ENCODE data around the gene SLC38A1.

The SLC38A1 gene

GRCh38 chr12:46174061-46174662 lies 94.7 kb downstream of the SLC38A1 start:
- in situ Hi-C loops (cut with MboI; ENCODE audit: low sequenced_read_pairs) = loop anchor here (25.0 kb wide), 1 partner anchor 488 kb away; no protein-coding TSS in a partner anchor

- in situ Hi-C loops (cut with MboI; ENCODE audit: low sequenced_read_pairs) = loop anchor here (25.0 kb wide), 1 partner anchor 494 kb away; no protein-coding TSS in a partner anchor
Measured at GRCh38 chr12:46168426-46168825, 100.4 kb downstream of the SLC38A1 start.

- in situ Hi-C loops (cut with MboI; ENCODE audit: low sequenced_read_pairs) = loop anchor here (25.0 kb wide), 1 partner anchor 495 kb away; no protein-coding TSS in a partner anchor
Measured at GRCh38 chr12:46167412-46167811, 101.4 kb downstream of the SLC38A1 start.

DNA sequence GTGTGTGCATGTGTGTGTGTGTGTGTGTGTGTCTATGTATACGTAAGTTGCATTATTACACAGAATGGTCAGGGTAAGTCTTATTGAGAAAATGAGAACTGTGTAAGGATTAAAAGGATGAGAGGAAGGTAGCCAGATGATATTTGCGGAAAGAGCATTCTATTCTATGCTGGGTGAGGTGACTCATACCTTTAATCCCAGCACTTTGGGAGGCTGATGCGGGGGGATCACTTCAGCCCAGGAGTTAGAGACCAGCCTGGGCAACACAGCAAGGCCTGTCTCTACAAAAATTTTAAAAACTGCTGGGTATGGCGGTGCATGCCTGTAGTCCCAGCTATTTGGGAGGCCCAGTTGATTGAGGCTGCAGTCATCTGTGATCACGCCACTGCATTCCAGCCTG lies 103.7 kb downstream of the SLC38A1 start:
- in situ Hi-C loops (cut with MboI; ENCODE audit: low sequenced_read_pairs) = loop anchor here (25.0 kb wide), 1 partner anchor 497 kb away; no protein-coding TSS in a partner anchor

GRCh38 chr12:46164186-46164761 lies 104.6 kb downstream of the SLC38A1 start:
- in situ Hi-C loops (cut with MboI; ENCODE audit: low sequenced_read_pairs) = loop anchor here (25.0 kb wide), 1 partner anchor 498 kb away; no protein-coding TSS in a partner anchor

DNA sequence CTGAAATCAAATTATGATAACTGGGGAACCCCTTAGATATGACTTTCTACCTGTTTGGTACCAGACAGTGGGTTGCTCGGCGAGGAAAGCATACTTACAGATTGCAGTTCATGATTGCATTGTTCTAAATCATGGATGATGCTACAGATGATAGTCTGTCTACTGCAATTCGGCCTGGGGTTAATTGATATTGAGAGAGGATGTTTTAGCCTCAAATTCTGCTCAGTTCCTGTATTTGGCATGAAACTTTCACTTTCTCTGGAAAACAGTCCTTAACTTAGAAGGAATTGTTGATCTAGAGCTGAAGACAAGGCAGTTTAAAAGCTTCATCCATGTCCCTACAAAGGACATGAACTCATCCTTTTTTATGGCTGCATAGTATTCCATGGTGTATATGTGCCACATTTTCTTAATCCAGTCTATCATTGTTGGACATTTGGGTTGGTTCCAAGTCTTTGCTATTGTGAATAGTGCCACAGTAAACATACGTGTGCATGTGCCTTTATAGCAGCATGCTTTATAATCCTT lies 106.2 kb downstream of the SLC38A1 start:
- in situ Hi-C loops (cut with MboI; ENCODE audit: low sequenced_read_pairs) = loop anchor here (25.0 kb wide), 1 partner anchor 500 kb away; no protein-coding TSS in a partner anchor

DNA sequence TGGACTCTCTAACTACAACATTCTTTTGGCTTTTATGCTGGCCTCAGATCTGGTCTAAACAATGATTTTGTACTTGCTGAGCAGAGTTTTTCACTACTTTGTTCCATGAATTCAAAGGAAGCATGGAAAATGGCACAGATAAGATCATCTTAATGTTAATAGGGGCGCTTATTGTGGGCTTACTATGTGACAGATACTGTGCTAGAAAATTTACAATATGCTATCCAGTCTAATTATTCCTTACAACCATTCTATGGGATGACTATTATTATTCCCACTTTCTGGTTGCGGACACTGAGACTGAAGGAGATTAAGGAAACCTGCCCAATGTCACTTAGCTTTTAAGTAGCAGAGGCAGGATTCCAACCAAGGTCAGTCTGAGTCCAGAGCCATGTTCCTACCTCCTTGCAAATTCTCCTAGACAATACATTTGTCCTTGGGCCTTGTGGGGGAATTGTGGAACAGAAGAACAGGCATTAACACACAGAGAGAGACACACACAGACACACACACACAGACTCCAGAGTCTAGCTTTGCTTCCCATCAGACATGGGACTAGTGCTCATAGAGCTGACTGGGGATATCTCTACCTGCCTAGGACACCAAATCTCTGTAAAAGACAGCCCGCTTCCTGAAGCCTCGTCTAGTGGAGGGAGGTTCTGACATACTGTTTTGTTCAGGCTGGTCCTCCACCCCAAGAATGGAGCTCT lies 107.7 kb downstream of the SLC38A1 start:
- in situ Hi-C loops (cut with MboI; ENCODE audit: low sequenced_read_pairs) = loop anchor here (25.0 kb wide), 1 partner anchor 501 kb away; no protein-coding TSS in a partner anchor

DNA sequence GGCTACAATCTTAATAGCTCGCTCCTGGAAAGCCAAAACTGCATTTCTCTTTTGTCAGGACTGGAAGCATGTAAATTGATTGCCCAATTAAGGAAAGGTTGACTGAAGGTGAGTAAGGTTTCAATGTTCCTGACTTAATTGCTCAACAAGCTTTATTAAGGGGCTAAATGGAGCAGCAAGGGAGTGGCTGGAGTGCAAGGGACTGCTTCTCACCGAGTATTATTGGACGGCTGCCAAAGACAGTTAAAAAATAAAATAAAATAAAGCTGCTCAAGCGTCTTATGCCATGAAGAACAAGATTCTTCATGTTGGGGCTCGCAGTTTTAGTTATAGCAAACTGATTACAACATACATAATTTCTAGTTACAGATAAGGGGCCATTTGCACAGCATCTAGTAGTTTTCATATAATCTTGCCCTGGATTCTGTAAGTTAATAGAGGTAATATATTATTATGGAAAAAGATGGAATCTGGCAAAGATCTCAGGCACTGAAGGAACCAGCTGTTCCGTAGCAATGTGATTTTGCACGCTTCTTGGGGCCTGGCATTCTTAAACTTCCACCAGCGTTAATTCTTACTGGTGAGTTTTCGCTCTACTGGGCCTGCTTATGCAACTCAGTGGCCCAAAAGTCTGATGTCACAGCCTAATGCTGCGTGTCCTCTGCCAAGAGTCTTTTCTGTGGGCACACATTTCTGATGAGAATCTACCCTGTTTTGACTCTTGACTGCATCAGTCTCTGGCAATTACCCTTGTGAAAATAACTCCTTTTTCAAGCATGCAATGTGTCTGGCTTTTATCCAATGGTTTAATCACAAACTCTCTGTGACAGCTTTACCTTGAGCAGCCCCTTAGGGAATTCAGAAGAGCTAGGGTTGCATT lies 108.5 kb downstream of the SLC38A1 start:
- in situ Hi-C loops (cut with MboI; ENCODE audit: low sequenced_read_pairs) = loop anchor here (25.0 kb wide), 1 partner anchor 502 kb away; no protein-coding TSS in a partner anchor

- in situ Hi-C loops (cut with MboI; ENCODE audit: low sequenced_read_pairs) = loop anchor here (25.0 kb wide), 1 partner anchor 503 kb away; no protein-coding TSS in a partner anchor
Measured at GRCh38 chr12:46159309-46159901, 109.4 kb downstream of the SLC38A1 start.

DNA sequence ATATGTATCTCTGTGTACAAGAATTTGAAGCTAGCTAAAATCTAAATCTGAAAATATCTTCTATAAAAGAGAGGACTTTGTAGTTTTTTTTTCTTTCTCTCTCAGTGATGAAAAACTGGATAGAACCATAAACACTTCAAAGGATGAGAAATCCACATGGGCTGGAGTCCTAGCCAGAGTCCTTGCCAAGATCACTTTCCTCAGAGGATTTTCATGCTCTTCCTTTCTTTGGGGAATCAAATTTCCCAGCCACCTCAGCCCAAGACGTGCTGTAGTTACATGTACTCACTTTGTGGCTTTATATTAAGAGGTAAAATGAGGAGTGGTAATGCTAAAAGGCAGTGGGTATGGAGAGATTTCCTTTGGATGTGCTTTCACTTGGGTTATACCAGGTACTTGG lies 110.3 kb downstream of the SLC38A1 start:
- in situ Hi-C loops (cut with MboI; ENCODE audit: low sequenced_read_pairs) = loop anchor here (25.0 kb wide), 1 partner anchor 504 kb away; no protein-coding TSS in a partner anchor

DNA sequence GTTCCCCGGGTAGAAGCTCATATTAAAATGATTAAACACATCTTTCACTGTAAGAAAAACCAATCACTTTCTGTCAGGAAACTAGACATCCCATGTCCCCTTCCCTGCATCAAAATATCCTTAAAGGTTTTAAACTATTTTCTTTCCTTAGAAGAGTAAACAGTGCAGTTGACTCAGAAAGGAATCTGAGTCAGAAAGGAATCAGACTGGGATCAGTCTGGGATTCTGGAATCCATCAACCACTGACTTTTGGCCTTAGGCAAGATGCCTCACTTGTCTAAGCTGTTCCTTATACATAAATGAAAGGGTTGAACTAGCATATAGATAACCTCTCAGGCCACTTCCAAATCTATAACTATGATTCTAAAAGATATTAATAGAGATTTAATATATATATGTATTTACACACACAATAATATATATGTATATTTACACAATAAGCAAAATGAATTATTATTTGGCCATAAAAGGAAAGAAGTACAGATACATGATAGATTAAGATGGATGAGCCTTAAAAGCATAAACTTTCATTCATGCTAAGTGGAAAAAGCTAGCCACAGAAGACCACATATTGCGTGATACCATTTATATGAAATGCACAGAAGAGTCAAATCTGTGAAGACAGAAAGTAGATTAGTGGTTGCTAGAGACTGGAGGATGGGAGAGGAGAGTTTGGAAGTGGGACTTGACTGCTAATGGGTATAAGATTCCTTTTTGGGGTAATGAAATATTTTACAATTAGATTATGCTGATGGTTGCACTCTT lies 114.4 kb downstream of the SLC38A1 start:
- in situ Hi-C loops (cut with MboI; ENCODE audit: low sequenced_read_pairs) = loop anchor here (25.0 kb wide), 1 partner anchor 508 kb away; no protein-coding TSS in a partner anchor

- in situ Hi-C loops (cut with MboI; ENCODE audit: low sequenced_read_pairs) = loop anchor here (25.0 kb wide), 1 partner anchor 509 kb away; no protein-coding TSS in a partner anchor
Measured at GRCh38 chr12:46153268-46153872, 115.5 kb downstream of the SLC38A1 start.

- in situ Hi-C loops (cut with MboI; ENCODE audit: low sequenced_read_pairs) = loop anchor here (25.0 kb wide), 1 partner anchor 510 kb away; no protein-coding TSS in a partner anchor
Measured at GRCh38 chr12:46152456-46152855, 116.4 kb downstream of the SLC38A1 start.

GRCh38 chr12:46150735-46151134 lies 118.1 kb downstream of the SLC38A1 start:
- in situ Hi-C loops (cut with MboI; ENCODE audit: low sequenced_read_pairs) = loop anchor here (25.0 kb wide), 1 partner anchor 512 kb away; no protein-coding TSS in a partner anchor

DNA sequence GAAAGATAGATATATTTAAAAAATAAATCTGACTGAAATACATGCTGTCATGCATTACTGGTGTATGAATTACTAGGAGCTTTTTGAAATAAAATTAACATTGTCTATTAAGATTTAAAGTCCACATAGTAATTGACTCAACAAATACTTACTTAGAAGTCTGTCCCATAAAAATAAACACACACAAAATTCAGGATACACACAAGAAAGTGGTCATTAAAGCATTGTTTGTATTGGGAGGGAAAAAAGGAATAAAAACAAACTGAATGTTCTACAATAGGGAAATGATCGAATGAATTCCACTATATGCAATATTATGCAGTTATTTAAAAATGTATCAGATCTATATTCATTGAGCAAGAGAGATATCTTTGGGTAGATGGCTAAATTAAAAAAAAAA lies 118.9 kb downstream of the SLC38A1 start:
- in situ Hi-C loops (cut with MboI; ENCODE audit: low sequenced_read_pairs) = loop anchor here (25.0 kb wide), 1 partner anchor 512 kb away; no protein-coding TSS in a partner anchor

DNA sequence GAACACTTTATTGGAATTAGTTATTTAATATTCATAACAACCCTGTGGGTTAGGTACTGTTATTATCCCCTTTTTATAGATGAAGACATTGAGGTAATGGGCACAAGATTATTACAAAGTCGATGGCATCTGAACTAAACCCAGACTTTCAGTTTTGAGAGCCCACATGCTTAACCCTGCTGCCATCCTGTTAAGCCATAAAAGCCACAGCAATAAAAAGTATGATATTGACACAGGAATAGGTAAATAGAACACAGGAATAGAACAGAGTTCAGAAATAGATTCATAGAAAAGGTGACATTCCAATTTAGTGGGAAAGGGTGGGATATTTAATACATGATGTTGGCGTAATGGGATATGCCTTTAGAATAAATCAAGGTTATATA lies 119.8 kb downstream of the SLC38A1 start:
- in situ Hi-C loops (cut with MboI; ENCODE audit: low sequenced_read_pairs) = no loop called here

DNA sequence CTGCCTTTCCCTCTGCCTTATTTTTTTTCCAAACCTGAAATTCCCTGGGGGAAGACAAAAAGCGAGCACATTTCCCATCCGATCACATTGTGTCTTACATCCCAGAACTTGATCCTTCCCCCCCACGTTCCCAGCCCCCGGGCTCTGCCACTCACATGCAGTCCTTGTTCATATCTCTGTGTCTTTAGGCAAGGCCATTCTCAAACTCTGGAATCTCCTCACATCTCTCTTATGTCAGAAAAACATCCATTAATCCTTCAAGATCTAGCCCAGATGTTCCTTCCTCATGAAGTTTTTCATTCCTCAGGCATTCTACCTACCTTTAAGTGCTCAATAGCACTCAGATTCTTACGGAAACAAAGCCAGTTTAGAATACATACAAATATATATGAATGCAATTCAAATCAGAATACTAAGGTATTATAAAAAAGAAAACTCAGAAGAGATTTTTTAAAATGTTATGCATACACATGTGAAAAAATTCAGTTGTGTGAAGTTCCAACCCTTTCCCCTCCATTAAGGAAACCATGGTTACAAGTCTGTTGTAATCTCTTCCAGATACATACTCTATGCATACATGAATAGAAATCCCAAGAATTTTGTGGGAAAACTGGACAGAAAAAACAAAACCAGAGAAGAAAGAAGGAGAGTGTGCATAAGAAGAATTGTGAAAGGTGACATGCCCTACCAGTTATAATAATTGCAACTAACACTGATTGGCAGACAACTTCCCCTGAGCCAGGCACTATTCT lies 120.3 kb downstream of the SLC38A1 start:
- in situ Hi-C loops (cut with MboI; ENCODE audit: low sequenced_read_pairs) = no loop called here

GRCh38 chr12:46147144-46147543 lies 121.7 kb downstream of the SLC38A1 start:
- in situ Hi-C loops (cut with MboI; ENCODE audit: low sequenced_read_pairs) = no loop called here
